HG03521 (cell line): ENCODE data around the gene MRGPRF.
"Not testable (repeated sequence)": the region's sequence is repeated elsewhere in the genome, so short reads cannot be mapped to it uniquely, and the experiment has no call there.

Source experiments
- ATAC-seq: cut with Tn5 transposase; IDR thresholded peaks from one replicate; pipeline ENCODE4 v1.9.1; 2021; ENCODE audit warnings: mild to moderate bottlenecking, moderate library complexity; ENCODE audit not compliant: unreplicated experiment

MRGPRF gene

DNA sequence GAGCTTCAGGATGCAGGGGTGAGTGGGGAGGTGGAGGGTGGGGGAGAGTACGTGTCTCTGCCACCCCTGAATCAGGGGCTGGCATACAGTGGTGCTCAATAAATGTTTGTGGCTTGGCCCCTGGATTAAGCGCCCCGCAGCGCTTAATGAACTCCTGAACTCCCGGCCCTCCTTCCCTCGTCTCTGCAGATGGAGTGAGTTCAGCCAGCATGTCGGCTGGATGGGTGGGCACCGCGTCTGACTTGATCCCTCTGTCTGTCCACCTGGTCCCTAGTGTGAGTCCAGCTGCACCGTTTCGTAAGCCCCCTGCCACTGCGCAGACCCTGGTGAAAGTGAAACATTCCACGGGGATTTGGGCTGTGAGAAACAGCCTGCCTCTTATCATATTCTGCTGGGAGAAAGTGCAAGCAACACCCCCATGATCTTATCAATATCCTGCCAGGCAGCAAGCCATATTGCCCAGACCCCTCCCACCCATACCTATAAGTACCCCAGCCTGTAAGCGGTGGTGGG, 20.2 kb downstream of the MRGPRF start:
- no peak for ATAC-seq

DNA sequence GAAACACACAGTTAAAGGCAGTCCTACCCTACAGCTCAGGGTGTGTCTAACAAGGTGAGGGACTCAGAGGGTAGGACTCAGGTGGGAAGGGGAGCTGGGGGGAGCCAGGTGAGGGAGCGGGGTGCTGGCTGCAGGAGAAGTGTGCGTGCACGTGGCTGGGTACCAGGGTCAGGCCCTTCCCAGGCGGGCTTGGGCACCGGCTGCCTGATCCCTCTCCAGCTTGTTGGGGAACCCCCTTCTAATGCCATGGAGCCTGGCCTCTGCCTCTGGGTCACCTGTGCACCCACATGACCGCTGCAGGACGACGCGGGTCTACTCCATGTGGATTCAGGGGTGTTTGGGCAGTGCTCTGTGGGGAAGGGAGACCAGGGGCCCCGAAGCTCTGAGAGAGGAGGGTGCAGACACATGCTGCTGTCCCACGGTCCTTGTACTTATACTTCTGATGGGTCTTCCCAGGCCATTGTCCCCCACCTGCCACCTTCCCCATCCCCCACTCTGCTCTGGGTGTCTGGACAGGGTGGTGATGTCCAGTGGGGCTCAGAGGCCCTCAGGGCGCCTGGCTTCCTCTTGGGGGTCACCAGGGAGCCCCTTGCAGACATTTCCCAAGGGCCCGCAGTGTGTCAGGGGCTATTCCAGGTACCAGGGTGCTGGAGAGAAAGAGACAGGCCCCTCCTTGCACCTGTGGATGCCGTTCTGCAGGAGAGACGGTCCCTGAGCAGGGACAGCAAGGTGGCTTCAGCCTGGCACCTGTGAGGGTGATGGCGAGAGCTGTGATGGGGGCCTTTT, 21.9 kb downstream of the MRGPRF start:
- no peak for ATAC-seq

DNA sequence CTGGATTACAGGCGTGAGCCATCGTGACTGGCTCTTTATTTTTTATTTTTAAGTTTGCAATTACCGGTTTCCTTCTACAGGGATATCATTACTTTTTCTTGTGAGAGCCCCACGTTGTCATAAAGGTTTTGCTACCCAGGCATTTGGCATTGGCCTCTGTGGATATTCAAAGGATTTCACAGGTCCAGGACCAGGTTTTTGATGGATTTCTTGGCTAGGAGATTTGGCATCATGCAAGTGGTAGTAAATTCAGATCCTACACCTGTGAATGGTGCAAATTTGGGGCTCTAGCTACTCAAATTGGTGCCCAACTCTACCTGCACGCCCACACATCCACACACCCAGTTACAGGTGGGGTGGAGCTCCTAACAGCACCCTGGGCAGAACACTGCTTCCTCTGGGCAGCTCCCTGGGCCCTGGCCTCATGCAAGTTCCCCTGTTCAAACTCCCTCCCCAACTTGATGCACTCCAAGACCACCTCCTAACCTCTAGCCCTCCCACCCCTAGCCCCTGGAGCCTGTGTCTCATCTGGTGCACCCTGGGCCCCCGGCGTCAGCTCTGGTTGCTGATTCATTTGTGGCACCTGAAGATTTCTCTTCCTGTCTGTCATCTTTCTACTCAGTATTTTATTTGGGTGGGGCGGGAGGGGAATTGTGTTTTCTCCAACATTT, 23.0 kb downstream of the MRGPRF start:
- no peak for ATAC-seq

DNA sequence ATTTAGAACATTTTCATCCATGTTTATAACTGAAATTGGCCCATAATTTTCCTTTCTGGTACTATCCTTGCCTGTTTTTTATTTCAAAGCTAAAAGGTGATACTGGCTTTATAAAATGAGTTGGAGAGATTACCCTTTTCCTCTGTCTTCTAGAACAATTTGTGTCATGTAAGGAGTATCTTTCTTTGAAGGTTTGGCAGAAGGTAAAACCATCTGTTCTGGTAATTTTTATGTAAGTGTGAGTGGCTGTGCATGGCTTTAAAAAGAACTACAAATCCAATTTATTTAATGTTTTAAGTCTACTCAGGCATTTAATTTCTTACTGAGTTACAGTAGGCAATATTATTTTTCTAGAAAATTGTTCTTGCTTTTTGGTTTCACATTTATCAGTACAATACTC, 24.6 kb downstream of the MRGPRF start:
- ATAC-seq = no peak

DNA sequence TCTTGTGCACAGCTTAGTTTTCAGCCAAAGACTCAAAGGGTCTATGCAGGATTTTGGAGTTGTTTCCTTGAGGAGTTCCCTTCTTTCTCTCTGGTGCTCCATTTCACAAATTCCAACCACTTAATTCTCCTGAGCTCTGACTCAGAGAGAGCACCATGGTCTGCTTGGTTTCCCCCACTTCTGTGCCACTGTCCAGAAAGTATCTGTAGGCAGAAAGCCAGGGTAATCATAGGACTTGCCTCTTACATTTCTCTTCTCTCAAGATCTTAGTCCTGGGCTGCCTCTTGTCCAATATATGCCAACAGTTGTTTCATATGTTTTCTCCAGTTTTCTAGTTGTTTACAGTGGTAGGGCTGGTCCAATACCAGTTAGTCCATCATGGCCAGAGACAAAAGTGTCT, 25.8 kb downstream of the MRGPRF start:
- ATAC-seq = no peak

DNA sequence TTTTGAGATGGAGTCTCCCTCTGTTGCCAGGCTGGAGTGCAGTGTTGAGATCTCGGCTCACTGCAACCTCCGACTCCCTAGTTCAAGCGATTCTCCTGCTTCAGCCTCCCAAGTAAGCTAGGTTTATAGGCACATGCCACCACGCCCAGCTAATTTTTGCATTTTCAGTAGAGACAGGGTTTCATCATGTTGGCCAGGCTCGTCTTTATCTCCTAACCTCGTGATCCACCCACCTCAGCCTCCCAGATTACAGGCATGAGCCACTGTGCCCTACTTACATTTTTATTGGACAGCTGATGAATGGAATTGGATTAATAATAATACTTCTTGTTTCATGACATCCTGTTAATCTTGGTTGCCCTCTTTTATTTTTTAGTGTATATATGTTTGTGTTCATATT, 29.2 kb downstream of the MRGPRF start:
- ATAC-seq = no peak

DNA sequence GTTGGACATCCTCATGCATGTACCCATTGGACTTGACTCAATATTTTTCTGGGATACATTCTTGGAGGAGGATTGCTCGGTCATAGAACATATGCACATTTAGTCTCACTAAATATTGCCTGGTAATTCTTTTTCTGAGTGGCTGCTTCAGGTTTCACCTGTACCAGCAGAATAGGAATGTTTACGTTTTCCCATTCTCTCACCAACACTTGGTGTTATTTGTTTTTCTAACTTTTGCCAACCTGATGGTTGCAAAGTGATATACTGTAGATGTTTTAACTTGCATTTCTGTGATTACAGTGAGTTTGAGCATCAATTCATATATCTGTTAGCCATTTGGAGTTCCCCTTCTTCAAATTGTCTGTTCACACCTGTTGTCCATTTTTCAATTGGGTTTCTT, 30.9 kb downstream of the MRGPRF start:
- ATAC-seq = no peak

DNA sequence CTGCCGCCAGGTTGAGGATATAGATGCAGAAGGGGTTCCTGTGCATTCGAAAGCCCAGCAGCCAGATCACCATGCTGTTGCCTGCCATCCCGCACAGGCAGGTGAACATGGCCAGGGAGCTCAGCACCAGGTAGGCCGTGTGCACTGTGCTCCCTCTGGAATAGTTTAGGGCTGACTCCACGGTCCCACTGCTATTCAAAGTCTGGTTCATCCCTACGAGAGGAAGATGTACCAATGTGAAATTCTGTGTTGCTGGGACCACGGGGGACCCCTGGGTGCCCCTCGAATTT, 32.3 kb downstream of the MRGPRF start, which contains the start of gene MRGPRD:
MRGPRD (minus strand) TSS at position 211 of the 290 bp plus-strand sequence; CDS start at position 211, 0 bp downstream.
- no peak for ATAC-seq

DNA sequence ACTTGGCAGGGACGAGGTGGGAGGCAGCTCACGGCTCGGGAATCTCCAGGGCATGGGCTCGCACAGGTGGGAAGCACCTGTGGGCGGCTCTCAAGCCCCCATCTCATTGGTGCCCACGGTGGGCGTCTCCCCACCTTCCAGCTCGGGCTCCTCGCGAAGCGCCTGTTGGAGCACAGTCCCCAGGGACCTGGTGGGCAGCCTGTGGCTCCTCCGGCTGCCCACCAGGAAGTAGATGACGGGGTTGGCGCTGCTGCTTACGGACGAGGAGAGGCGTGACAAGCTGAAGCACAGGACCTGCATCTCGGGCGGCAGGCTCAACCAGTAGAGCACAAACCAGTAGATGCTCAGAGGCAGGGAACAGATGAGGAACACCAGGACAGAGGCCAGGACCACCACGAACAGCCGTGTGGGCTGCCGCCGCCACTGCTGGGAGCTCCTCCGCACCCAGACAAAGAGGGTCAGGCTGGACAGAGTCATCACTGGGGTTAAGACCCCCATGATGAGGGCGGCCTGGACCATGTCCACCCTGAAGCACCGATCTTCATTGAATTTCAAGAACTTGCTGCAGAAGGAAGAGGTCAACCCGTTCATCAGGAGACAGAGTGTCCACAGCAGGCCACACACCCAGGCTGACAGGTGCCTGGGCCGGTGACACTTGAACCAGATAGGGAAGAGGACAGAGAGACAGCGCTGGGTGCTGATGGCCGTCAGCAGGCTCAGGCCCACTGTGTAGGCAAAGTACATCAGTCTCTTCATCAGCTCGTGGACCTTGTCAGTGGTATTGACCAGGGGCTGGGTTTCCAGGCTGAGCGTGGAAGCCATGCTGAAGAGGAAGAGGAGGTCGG, 32.9 kb downstream of the MRGPRF start:
- no peak for ATAC-seq

DNA sequence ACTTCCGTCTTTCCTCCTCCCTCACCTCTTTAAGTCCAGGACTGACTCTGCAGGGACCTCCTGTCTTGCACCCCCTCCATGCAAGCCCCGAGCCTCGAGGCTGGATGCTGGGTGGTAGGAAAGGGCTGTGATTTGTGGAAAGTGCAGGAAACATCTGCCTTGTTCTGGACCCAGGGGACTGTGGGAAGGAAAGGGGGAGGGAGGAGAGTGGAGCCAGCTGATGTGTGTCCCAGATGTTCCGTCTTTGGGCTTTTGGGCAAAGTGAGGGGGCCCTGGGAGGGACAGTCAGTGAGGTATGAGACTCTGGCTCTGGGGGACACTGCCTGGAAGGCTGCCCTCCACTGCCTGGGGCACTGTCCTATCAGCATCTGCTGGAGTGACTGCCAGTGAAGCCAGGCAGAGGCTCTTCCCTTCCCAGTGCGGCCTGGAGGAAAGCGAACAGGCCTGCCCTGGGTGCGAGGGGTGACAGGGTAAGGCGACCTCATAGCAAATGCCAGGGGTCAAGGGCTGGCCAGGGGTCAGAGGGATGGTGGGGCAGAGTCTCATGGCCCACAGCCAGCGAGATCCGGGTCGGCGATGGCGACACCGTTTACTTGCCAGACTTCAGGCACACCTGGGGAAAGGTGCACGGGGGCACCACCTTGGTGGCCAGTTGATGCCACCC, 34.0 kb downstream of the MRGPRF start:
- ATAC-seq = no peak

DNA sequence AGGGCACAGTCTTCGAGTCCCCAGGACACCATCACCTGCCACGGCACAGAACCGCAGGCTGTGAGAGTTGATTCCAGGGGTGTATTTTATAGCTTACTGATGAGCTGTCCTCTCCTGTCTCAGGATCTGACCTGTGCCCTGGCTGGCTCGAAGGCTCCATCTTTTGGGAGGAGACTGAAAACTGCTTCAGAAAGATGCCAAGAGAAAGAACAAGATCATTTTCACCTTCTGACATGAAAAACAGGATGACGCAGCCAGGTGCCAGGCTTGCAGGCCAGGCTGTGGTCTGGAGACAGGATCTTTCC, 34.5 kb downstream of the MRGPRF start:
- ATAC-seq = no peak

DNA sequence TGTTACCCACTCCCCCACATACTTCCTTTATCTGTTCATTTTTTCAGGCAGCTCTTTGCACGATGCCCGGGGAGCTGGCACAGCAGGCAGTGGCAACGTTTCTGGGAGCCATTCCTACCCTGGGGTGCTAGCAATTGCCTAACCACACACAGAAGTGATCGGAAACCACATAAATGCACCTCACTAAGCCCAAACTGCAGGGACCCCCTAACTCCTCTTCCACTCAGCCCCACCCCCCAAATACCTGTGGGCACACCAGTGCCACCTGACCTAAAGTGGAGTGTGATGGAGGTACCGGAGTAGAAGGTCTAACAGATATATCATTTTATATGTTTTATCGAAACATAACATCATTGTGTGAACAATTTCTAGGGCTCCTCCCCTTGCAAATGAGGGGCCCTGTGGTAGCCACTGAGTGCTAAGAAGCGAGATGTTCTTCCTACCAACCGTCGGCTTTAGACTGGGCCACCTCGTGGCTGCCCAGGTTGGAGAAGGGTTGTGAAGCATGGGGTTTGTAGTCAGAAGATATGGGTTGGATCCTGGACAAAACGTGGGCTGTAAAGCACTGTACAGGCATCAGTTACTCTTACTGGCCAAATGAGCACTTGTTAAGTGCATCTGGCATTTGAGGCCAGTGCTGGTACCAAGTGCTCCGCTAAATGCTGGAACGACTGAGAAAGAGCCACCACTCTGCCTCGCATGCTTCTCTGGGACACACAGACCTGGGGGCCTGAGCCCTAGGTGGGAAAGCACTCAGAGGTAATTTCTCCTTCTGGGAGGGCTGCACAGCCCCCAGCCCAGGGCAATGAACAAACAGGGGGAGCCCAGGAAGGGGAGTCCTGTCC, 35.0 kb downstream of the MRGPRF start:
- ATAC-seq = no peak

DNA sequence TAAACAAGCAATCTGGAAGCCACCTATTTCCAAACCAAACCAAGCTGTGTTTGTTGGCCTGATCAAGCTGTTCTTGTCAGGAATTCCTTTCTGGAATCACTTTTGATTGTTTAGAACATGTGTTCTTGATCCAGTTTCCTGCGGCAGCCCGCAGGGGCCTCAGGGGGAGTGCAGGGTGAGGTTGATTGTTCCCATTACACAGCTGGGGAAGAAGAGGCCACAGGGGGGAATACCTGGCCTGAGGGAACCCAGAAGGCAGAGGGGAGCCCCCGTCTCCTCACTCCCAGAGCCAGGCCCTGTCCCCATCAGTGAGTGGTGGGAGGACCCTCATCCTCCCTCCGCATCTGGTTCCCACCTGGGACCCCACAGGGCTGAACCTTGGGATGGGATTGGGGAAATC, 36.5 kb downstream of the MRGPRF start:
- ATAC-seq = no peak

DNA sequence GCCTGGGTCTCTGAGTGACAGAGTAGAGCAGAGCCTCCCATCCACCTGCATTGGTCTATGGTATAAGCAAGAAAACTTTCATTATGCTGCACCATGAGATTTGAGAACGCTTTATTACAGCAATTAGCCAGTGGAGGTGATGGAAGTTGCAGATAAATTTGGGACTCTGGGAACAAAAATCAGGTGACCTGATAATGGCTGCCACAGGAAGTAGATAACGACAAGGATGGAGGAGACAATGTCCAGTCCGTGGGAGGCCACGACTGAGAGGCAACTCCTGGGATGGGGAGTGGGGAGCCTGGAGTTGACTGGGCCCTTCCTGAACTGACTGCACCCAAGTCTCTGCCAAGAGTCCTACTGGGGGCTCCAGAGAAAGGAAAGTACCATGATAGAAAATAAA, 37.0 kb downstream of the MRGPRF start:
- ATAC-seq = no peak

DNA sequence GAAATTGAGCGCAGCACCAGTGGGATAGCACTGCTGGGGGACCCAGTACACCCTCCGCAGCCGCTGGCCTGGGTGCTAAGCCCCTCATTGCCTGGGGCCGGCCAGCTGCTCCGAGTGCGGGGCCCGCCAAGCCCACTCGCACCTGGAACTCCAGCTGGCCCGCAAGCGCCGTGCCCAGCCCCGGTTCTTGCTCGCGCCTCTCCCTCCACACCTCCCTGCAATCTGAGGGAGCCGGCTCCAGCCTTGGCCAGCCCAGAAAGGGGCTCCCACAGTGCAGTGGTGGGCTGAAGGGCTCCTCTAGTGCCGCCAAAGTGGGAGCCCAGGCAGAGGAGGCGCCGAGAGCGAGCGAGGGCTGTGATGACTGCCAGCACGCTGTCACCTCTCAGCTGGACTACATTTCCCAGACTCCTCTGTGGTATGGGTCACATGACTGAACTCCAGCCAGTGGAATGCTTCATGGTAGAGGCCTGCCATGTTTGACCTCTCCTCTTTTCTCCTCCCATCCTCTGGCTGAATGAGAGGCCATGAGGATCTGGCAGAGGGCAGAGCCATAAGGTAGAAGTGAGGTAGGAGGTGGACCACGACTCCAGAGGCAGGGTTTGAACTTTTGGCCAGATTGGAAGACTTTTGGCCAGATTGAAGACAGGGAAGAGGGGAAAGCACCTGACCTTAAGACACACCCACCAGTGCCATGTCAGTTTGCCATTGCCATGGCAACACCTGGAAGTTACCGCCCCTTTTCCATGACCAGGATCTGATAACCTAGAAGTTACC, 38.4 kb downstream of the MRGPRF start:
- no peak for ATAC-seq

DNA sequence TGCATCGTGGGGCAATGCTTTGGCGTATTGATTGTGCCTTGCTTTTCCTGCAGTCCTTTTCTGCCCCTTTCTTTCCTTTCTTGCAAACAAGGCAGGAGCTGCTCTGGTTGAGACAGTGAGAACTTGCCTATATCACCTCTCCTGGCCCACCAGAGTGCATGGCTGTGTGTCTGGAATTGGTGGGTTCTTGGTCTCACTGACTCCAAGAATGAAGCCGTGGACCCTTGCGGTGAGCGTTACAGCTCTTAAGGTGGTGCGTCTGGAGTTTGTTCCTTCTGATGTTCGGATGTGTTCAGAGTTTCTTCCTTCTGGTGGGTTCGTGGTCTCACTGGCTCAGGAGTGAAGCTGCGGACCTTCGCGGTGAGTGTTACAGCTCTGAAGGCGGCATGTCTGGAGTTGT, 39.3 kb downstream of the MRGPRF start:
- not testable (repeated sequence) for ATAC-seq

DNA sequence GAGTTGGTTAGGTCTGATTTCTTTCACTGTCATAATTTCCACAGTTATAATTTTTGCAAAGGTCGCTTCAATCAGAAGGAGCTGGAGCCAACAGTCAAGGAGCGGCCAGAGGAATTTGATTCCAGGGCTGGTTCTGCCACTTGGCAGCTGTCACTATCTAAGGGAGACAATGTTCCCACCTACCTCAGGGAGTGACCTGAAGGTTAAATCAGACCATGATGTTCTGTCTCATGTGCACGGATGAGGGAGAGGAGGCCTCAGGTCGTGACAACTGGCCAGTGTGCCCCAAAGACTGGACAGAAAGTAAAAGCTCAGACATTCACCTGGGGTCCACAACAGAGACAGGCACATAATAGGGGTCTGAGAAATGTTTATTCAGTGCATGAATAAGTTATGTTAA, 39.8 kb downstream of the MRGPRF start:
- no peak for ATAC-seq

DNA sequence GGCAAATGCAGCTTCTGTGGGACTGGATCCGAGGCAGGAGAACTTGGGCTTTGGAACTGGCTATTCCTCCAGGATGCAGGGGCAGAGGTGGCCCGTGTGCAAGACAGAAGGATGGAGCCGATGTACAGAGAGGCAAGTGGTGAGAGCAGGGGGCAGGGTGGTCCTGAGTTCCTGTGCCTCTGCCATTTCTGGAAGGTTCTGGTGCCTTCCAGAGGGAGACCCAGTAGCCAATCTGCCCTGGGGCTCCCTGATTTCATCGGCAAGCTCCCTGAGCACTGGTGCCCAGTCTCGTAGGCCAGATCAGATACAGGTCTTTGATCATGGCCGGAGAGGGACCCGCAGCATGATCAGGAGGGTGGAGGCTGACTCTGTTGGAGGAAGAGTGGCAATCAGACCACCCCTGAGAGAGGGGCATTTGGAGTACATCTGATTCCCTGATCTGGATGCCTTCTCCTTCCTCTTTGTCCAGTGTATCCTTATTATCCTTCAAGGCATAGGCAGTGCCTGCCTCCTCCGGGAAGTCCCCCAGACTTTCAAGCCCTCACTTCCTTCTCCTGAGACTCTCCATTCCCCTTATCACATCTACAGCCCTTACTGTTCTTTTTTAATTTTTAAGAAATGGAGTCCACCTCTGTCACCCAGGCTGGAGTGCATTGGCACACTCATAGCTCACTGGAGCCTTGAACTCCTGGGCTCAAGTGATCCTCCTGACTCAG, 42.0 kb downstream of the MRGPRF start:
- ATAC-seq = no peak

DNA sequence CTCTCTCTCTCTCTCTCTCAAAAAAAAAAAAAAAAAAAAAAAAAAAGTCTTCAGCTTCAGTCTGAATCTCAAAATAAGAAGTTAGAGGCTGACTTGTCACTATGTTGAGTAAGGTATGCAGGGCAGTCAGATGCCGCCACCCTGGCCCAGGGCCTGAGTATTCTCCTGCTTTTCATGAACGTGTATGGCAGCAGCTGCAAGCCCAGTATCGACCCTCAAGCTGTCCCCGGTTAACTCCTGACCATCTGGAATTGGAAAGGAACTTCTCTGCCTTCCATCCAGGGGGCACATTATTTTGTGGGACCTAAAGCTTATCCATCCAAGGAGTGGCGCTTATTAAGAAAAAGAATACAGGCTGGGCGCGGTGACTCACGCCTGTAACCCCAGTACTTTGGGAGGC, 43.7 kb downstream of the MRGPRF start:
- no peak for ATAC-seq
